Activated naive CD4-positive, alpha-beta T cell treated with anti-CD3 and anti-CD28 coated beads, Interleukin-2, amount 50 U/mL, for 72 hours (primary cell): Measurements from ENCODE around the gene ATXN7L1. TPM values are rescaled to one million over a fixed set of nuclear protein-coding genes. Genes with fewer than 3 reads are reported as not detected.

ENCODE experiments used
- ATAC-seq, 2 donors: fragments of 150-1000 bp; cut with Tn5 transposase; 2 replicates each; pipeline ENCODE4 v1.10.0; 2021; ENCODE audit warnings: mild to moderate bottlenecking in 2 of 2, moderate library complexity in 2 of 2
- DNase-seq, 2 donors: peaks; one replicate each; pipeline ENCODE4 v3.0.0; 2021 to 2022; ENCODE audit warnings: low spot score in 2 of 2
- H3K27ac Mint-ChIP-seq, 2 donors: one replicate each; pipeline ENCODE4 v1.8.0; 2022; ENCODE audit warnings: mild to moderate bottlenecking in 2 of 2, mixed read lengths in 2 of 2
- H3K36me3 Mint-ChIP-seq, 2 donors: one replicate each; pipeline ENCODE4 v1.8.0; 2022; ENCODE audit warnings: mixed read lengths in 2 of 2
- H3K9me3 Mint-ChIP-seq, 2 donors: one replicate each; pipeline ENCODE4 v1.8.0; 2022; ENCODE audit warnings: mixed read lengths in 2 of 2
- total RNA-seq, 2 donors: library from RNA; stranded (reverse); gene quantifications; one replicate each; pipeline ENCODE4 v1.2.3, GENCODE V29; 2022

Gene ATXN7L1
- total RNA-seq, 2 donors from 2014 or later = 7.3 to 10.8 TPM

- DNase-seq (no peak), ATAC-seq (no peak)
- Mint-ChIP-seq H3K36me3 (peaks cover 9 to 18% of the 10 kb centered on the region in 2 donors), H3K9me3 (no peaks in the 10 kb centered on the region), H3K27ac (no peak overlapping the region)
Observed at GRCh38 chr7:105680505-105681187, 195.8 kb downstream of the ATXN7L1 start.

- H3K27ac Mint-ChIP-seq = peak overlapping the region; percentile 81 to 93
- DNase-seq (peak; percentile 25 to 66), ATAC-seq (peak; percentile 37 to 48)
- H3K36me3 Mint-ChIP-seq = peaks cover 9 to 18% of the 10 kb centered on the region in 2 donors
- H3K9me3 Mint-ChIP-seq = no peaks in the 10 kb centered on the region
Observed at GRCh38 chr7:105678811-105679495, 197.4 kb downstream of the ATXN7L1 start.

- DNase-seq (peak in 1 of 2 donors; percentile 61), ATAC-seq (peak; percentile 64 to 91)
- H3K27ac Mint-ChIP-seq = peak overlapping the region; percentile 81 to 93
- H3K9me3 Mint-ChIP-seq = no peaks in the 10 kb centered on the region
- H3K36me3 Mint-ChIP-seq = peaks cover 9 to 18% of the 10 kb centered on the region in 2 donors
Observed at GRCh38 chr7:105677817-105678573, 198.4 kb downstream of the ATXN7L1 start.

- Mint-ChIP-seq H3K27ac (peak overlapping the region; percentile 81 to 93), H3K9me3 (no peaks in the 10 kb centered on the region), H3K36me3 (peaks cover 9 to 18% of the 10 kb centered on the region in 2 donors)
- no peak for ATAC-seq
- DNase-seq = no peak
Observed at GRCh38 chr7:105677410-105677730, 199.0 kb downstream of the ATXN7L1 start.

- DNase-seq = peak; percentile 38 to 81
- peak; percentile 36 to 75 for ATAC-seq
- peaks cover 9 to 18% of the 10 kb centered on the region in 2 donors for H3K36me3 Mint-ChIP-seq
- H3K27ac Mint-ChIP-seq = peak overlapping the region; percentile 22 to 81
- no peaks in the 10 kb centered on the region for H3K9me3 Mint-ChIP-seq
Observed at GRCh38 chr7:105675934-105676371, 200.4 kb downstream of the ATXN7L1 start.

- DNase-seq = no peak
- H3K36me3 Mint-ChIP-seq = peaks cover 7 to 17% of the 10 kb centered on the region in 2 donors
- peak in 1 of 2 donors; percentile 18 for ATAC-seq
- H3K9me3 Mint-ChIP-seq = no peaks in the 10 kb centered on the region
- H3K27ac Mint-ChIP-seq = peak overlapping the region in 1 of 2 donors; percentile 81
Observed at GRCh38 chr7:105674200-105674920, 202.0 kb downstream of the ATXN7L1 start.

GRCh38 chr7:105673367-105674084, 202.9 kb downstream of the ATXN7L1 start:
- DNase-seq = no peak
- Mint-ChIP-seq H3K36me3 (peaks cover 0 to 10% of the 10 kb centered on the region in 2 donors), H3K9me3 (no peaks in the 10 kb centered on the region), H3K27ac (no peak overlapping the region)
- ATAC-seq = no peak

GRCh38 chr7:105672801-105673200, 203.6 kb downstream of the ATXN7L1 start:
- Mint-ChIP-seq H3K36me3 (peaks cover 0 to 5% of the 10 kb centered on the region in 2 donors), H3K27ac (no peak overlapping the region), H3K9me3 (no peaks in the 10 kb centered on the region)
- DNase-seq (no peak), ATAC-seq (no peak)

GRCh38 chr7:105666324-105666723, 210.1 kb downstream of the ATXN7L1 start:
- no peaks in the 10 kb centered on the region for H3K9me3 Mint-ChIP-seq
- H3K36me3 Mint-ChIP-seq = no peaks in the 10 kb centered on the region
- ATAC-seq = no peak
- DNase-seq = no peak
- no peak overlapping the region for H3K27ac Mint-ChIP-seq

GRCh38 chr7:105665684-105666083, 210.7 kb downstream of the ATXN7L1 start:
- DNase-seq = no peak
- Mint-ChIP-seq H3K27ac (no peak overlapping the region), H3K9me3 (no peaks in the 10 kb centered on the region), H3K36me3 (no peaks in the 10 kb centered on the region)
- ATAC-seq = no peak

- no peak for ATAC-seq
- no peak for DNase-seq
- H3K36me3 Mint-ChIP-seq = peaks cover 2 to 5% of the 10 kb centered on the region in 2 donors
- no peaks in the 10 kb centered on the region for H3K9me3 Mint-ChIP-seq
- peak overlapping the region in 1 of 2 donors; percentile 58 for H3K27ac Mint-ChIP-seq
Observed at GRCh38 chr7:105664816-105665525, 211.4 kb downstream of the ATXN7L1 start.

GRCh38 chr7:105662998-105663397, 213.4 kb downstream of the ATXN7L1 start:
- no peak for ATAC-seq
- peaks cover 4 to 6% of the 10 kb centered on the region in 2 donors for H3K36me3 Mint-ChIP-seq
- DNase-seq = no peak
- H3K9me3 Mint-ChIP-seq = no peaks in the 10 kb centered on the region
- H3K27ac Mint-ChIP-seq = no peak overlapping the region

GRCh38 chr7:105661625-105662024, 214.8 kb downstream of the ATXN7L1 start:
- no peak overlapping the region for H3K27ac Mint-ChIP-seq
- ATAC-seq = no peak
- peaks cover 6 to 10% of the 10 kb centered on the region in 2 donors for H3K36me3 Mint-ChIP-seq
- DNase-seq = no peak
- H3K9me3 Mint-ChIP-seq = no peaks in the 10 kb centered on the region

- DNase-seq (peak; percentile 58 to 82), ATAC-seq (peak; percentile 79)
- peaks cover 6 to 11% of the 10 kb centered on the region in 2 donors for H3K36me3 Mint-ChIP-seq
- no peaks in the 10 kb centered on the region for H3K9me3 Mint-ChIP-seq
- H3K27ac Mint-ChIP-seq = peak overlapping the region in 1 of 2 donors; percentile 42
Observed at GRCh38 chr7:105656922-105657521, 219.4 kb downstream of the ATXN7L1 start.
